Central memory CD8-positive, alpha-beta T cell (primary cell): Measurements from ENCODE around the gene PJA2.

ENCODE experiments used
- ATAC-seq: fragments of 150-1000 bp; cut with Tn5 transposase; replicated peaks from 2 replicates; pipeline ENCODE4 v1.10.0; 2022; ENCODE audit warnings: mild to moderate bottlenecking, moderate FRiP score, moderate number of reproducible peaks; ENCODE audit not compliant: poor library complexity, severe bottlenecking; ENCODE audit errors: extremely low read depth
- DNase-seq, 2 donors: peaks; one replicate each; pipeline ENCODE4 v3.0.0; 2021; ENCODE audit warnings: low spot score in 2 of 2
- H3K27ac Mint-ChIP-seq: one replicate; pipeline ENCODE4 v1.8.0; 2022; ENCODE audit warnings: low read depth, mild to moderate bottlenecking, moderate library complexity, mixed read lengths
- H3K27me3 Mint-ChIP-seq: one replicate; pipeline ENCODE4 v1.8.0; 2022; ENCODE audit warnings: mixed read lengths
- H3K36me3 Mint-ChIP-seq: one replicate; pipeline ENCODE4 v1.8.0; 2022; ENCODE audit warnings: mild to moderate bottlenecking, moderate library complexity, mixed read lengths; ENCODE audit not compliant: insufficient read depth
- H3K4me1 Mint-ChIP-seq: one replicate; pipeline ENCODE4 v1.8.0; 2022; ENCODE audit warnings: mixed read lengths
- H3K4me3 Mint-ChIP-seq: one replicate; pipeline ENCODE4 v1.8.0; 2022; ENCODE audit warnings: mild to moderate bottlenecking, moderate library complexity, mixed read lengths
- H3K9me3 Mint-ChIP-seq: one replicate; pipeline ENCODE4 v1.8.0; 2022; ENCODE audit warnings: mixed read lengths

The PJA2 gene

DNA sequence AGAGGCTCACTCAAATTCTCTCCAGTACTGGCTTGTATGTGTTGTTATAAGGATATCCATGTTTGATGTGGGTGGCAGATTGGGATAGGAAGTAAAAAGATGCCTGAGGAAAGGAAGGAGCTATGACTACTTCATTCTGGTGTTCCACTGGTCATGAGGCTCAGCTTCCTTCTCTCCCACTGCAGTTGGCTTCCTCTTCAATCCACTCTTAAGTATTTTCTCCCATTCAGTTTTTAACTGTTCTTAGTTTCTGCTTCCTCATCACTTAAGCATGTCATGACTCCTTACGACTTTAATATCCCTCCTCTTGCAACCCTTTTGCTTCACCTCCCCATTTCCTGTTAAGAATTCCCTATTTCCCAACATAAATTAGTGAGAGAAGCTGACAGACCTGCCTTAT lies 81.1 kb downstream of the PJA2 start:
- DNase-seq (no peak), ATAC-seq (no peak)
- Mint-ChIP-seq H3K27me3 (no peaks in the 10 kb centered on the region), H3K4me3 (no peak overlapping the region), H3K27ac (no peak overlapping the region), H3K4me1 (no peaks in the 10 kb centered on the region), H3K36me3 (peaks cover 7% of the 10 kb centered on the region), H3K9me3 (no peaks in the 10 kb centered on the region)

DNA sequence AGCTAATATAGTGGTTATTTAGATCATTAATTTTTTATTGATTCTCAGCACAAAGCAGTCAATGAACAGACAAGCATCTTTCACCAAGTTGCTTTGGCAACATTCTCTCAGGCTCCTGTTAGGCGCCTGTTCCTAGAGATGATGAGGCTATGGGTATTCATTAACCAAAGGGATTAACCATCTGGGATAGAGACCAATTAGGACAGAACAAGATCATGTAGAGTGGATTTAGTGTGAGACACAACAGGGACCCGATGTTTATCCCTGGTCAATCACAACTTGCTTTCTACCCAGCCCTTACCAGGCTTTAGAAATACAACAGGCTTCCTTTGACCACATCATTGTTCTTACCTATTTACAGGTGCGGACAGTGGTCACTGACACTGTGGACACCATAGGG lies 82.2 kb downstream of the PJA2 start:
- Mint-ChIP-seq H3K4me1 (no peaks in the 10 kb centered on the region), H3K27me3 (no peaks in the 10 kb centered on the region), H3K4me3 (no peak overlapping the region), H3K27ac (no peak overlapping the region), H3K36me3 (peaks cover 7% of the 10 kb centered on the region), H3K9me3 (no peaks in the 10 kb centered on the region)
- ATAC-seq: no peak
- DNase-seq: no peak

DNA sequence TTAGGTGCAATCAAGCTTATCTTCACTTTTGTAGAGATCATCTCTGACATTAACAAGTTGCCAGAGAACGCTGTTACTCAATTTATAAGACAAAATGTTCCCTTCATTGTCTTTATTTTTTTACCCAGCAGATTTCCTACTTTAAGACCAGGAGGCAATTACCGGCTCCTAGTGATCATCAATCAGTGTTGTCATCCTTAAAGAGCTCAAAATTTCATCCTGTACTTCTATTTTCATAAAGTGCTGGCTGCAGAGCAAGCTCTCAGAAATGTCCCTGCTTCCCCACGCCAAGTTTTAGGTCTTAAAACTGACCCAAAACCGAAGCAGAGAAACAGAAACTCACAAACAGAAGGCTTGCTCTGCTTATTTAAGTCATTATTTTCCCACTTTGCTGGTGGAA lies 82.9 kb downstream of the PJA2 start:
- ATAC-seq (no peak), DNase-seq (no peak)
- Mint-ChIP-seq H3K27ac (no peak overlapping the region), H3K4me3 (no peak overlapping the region), H3K4me1 (no peaks in the 10 kb centered on the region), H3K36me3 (peaks cover 6% of the 10 kb centered on the region), H3K27me3 (no peaks in the 10 kb centered on the region), H3K9me3 (no peaks in the 10 kb centered on the region)

DNA sequence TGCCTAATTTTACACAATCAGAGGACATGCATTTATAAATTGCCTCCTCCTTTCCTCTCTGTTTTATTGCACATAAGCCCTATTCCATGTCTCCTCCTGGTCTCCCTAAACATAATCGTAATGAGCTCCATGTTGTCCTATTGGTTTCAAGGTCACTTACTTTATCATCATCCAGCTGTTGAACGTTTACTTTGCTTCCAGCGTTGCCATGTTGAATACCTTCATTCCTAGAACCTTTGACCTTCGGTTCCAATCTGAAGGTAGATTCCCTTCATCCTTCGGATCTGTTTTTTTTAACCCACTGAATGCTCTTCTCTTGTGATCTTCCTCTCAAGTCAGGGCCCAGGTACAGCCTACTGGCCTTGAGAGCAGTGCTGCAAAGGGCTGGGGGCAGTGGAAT lies 84.3 kb downstream of the PJA2 start:
- DNase-seq (no peak), ATAC-seq (no peak)
- Mint-ChIP-seq H3K27me3 (no peaks in the 10 kb centered on the region), H3K27ac (peak overlapping the region; percentile 46), H3K9me3 (no peaks in the 10 kb centered on the region), H3K4me3 (no peak overlapping the region), H3K4me1 (no peaks in the 10 kb centered on the region), H3K36me3 (peaks cover 3% of the 10 kb centered on the region)

DNA sequence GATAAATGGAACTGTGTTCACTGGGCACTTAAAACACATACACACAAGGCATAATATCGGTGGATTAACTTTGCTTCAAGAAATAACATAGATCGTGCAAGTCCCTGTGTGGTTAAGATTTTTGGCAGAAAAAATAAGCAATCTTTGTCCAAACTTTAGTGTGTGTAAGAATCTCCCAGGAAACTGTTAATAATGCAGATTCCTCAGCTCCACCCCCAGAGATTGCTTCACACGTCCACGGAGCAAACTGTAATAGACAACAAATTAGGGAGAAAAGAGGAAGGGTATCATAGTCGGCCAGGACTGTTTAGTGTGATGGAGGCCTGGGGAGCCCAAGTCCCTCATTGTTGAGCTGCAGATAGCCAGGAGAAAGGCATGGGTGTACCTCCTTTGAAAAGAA lies 84.8 kb downstream of the PJA2 start:
- H3K27ac Mint-ChIP-seq: no peak overlapping the region
- H3K4me3 Mint-ChIP-seq: no peak overlapping the region
- H3K9me3 Mint-ChIP-seq: no peaks in the 10 kb centered on the region
- DNase-seq (no peak), ATAC-seq (no peak)
- H3K4me1 Mint-ChIP-seq: no peaks in the 10 kb centered on the region
- no peaks in the 10 kb centered on the region for H3K27me3 Mint-ChIP-seq
- peaks cover 3% of the 10 kb centered on the region for H3K36me3 Mint-ChIP-seq

DNA sequence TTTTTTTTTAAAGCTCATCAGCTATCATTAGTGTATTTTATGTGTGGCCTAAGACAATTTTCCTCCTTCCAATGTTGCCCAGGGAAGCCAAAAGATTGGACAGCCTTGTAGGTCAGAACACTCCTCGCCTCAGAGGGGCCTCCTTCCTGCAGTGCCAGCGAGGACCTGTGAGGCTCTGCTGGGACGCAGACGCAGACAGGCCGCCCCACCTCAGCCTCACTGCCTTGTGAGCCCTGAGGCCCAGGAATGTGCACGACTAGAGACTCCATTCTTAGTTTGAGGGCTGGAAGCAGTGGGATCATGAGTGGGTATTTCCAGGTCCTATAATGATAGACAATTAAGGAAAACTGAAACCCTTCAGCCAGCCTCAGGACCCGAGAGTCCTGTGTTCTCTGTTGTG lies 85.4 kb downstream of the PJA2 start:
- no peaks in the 10 kb centered on the region for H3K4me1 Mint-ChIP-seq
- DNase-seq (no peak), ATAC-seq (no peak)
- H3K36me3 Mint-ChIP-seq: peaks cover 3% of the 10 kb centered on the region
- H3K27ac Mint-ChIP-seq: no peak overlapping the region
- H3K4me3 Mint-ChIP-seq: no peak overlapping the region
- no peaks in the 10 kb centered on the region for H3K27me3 Mint-ChIP-seq
- H3K9me3 Mint-ChIP-seq: no peaks in the 10 kb centered on the region

DNA sequence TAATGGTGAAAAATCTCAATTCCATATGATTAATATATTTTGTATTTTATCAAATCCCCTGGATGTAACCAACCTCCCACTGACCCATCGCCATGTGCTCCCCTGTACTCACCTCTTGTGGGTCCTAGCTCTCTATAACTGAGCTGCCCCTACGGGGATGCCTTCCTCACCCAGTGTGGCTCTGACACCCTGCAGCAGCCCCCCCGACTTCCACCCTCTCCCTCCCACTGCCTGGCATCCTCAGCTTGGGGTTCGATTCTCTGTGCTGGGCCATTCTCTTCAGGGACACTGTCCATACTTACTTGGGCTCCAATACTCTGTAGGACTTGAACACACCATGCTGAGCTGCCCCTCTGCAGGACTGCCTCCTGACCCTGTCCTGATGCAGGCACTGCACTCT lies 87.1 kb downstream of the PJA2 start:
- H3K27me3 Mint-ChIP-seq: no peaks in the 10 kb centered on the region
- ATAC-seq (no peak), DNase-seq (no peak)
- H3K36me3 Mint-ChIP-seq: peaks cover 3% of the 10 kb centered on the region
- no peaks in the 10 kb centered on the region for H3K4me1 Mint-ChIP-seq
- H3K9me3 Mint-ChIP-seq: no peaks in the 10 kb centered on the region
- peak overlapping the region; percentile 25 for H3K27ac Mint-ChIP-seq
- H3K4me3 Mint-ChIP-seq: no peak overlapping the region

DNA sequence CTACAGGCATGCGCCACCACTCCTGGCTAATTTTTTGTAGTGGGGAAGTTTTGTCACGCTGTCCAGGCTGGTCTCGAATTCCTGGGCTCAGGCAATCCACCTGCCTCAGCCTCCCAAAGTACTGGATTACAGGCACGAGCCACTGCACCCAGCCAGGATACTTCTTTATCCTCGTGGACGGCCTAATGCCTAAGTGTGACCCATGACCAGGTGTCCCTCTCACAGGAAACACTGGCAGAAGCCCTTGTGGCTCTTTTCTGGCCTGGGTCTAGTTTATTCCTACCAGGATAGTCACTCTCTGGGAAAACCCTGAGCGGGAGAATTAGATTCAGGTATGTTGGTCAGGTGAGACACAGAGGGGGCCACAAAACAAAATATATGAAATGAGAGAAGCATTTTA lies 90.4 kb downstream of the PJA2 start:
- Mint-ChIP-seq H3K4me1 (no peaks in the 10 kb centered on the region), H3K27ac (no peak overlapping the region), H3K4me3 (no peak overlapping the region)

DNA sequence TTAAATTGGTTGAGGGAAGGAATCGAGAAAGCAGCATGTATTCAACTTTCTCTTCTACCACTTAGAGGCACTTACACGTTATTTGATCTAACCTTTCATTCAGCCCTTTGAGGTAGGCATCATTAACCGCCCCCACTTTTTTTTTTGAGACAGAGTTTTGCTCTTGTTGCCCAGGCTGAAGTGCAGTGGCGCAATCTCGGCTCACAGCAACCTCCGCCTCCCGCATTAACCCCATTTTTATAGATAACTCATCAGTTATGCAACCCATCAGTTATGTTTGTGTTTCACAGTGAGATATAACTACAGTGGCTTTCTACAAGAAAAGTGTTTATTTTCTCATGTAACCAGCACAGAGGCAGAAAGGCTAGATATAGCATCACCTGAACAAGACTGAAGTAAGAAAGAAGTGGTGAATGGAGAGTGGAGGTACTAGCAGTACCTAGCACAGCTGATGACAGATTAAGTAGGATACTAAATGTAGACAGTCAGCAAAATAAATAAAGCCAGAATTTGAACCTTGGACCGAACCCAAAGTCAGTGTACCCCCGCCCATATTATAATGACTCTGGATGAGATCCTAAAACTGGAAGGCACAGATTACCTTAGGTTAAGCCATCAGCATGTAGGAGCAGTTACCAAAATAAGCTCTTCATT lies 91.2 kb downstream of the PJA2 start:
- Mint-ChIP-seq H3K27me3 (no peaks in the 10 kb centered on the region), H3K36me3 (peaks cover 3% of the 10 kb centered on the region), H3K4me3 (no peak overlapping the region), H3K9me3 (no peaks in the 10 kb centered on the region), H3K4me1 (no peaks in the 10 kb centered on the region), H3K27ac (no peak overlapping the region)
- DNase-seq: no peak
- no peak for ATAC-seq

More for the DNA sequence above, 90.4 kb downstream of the PJA2 start:
- ATAC-seq (no peak), DNase-seq (no peak)
- Mint-ChIP-seq H3K9me3 (no peaks in the 10 kb centered on the region), H3K27me3 (no peaks in the 10 kb centered on the region), H3K36me3 (peaks cover 3% of the 10 kb centered on the region)

DNA sequence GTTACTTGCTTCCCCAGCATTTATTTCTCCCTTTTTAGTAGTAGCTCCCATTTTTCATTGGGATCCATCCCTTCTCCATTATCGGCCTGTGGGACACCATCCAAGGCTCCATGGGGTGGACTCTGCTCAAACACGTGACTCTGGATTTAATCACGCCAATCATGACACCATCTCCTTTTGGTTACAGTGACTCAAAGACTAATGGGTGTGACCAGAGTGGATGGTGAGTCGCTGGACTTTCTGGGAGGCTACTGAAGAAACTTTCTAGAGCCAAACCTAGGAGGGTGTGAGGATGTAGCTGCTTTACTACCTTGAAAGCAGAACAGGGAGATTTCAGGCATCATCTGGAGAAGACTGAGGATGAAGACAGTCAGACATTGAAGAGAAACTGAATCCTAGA lies 93.1 kb downstream of the PJA2 start:
- Mint-ChIP-seq H3K9me3 (no peaks in the 10 kb centered on the region), H3K4me1 (no peaks in the 10 kb centered on the region)

DNA sequence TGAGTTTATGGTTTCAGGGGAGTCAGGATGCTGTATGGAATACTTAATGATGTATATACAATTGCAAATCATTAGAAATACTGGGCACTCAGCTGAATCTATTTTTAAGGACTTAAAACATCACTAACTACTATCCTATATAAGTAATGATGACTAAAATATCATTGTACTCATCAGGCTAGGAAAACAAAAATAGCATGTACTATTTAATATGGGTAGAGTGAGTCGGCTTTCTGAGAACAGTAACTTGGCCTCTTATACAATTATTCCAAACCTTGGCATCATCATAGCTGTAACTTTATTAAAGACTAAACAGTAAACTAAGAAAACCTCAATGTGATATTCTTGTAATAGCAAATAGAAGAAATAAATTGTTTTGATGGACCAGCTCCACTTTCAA lies 94.5 kb downstream of the PJA2 start:
- H3K9me3 Mint-ChIP-seq: no peaks in the 10 kb centered on the region
- peaks cover 3% of the 10 kb centered on the region for H3K36me3 Mint-ChIP-seq
- DNase-seq: no peak
- H3K27ac Mint-ChIP-seq: no peak overlapping the region
- no peaks in the 10 kb centered on the region for H3K4me1 Mint-ChIP-seq
- no peaks in the 10 kb centered on the region for H3K27me3 Mint-ChIP-seq
- ATAC-seq: no peak
- H3K4me3 Mint-ChIP-seq: no peak overlapping the region

More for the DNA sequence above, 93.1 kb downstream of the PJA2 start:
- ATAC-seq (no peak), DNase-seq (no peak)
- Mint-ChIP-seq H3K27me3 (no peaks in the 10 kb centered on the region), H3K27ac (no peak overlapping the region), H3K36me3 (peaks cover 3% of the 10 kb centered on the region), H3K4me3 (no peak overlapping the region)

DNA sequence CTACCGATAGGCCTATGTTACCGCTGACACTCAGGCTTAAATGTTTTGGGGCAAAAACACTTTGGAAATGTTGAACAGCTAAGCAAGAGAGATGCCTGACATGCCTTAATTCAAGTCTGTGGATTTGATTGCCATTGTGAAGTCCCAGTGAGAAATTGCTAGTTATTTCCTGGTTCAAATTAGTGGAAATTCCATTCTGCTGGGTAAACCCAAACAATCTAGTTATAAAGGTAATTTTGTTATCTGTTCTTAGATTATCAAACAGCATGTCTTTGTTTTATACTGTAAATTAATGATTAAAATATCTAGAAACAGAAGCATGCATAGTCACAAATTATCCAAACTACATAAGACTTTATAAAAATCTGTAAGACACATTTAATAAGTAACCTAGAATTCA lies 96.6 kb downstream of the PJA2 start:
- peaks cover 6% of the 10 kb centered on the region for H3K36me3 Mint-ChIP-seq
- no peak overlapping the region for H3K4me3 Mint-ChIP-seq
- H3K9me3 Mint-ChIP-seq: no peaks in the 10 kb centered on the region
- no peak for DNase-seq
- no peak for ATAC-seq
- H3K27ac Mint-ChIP-seq: no peak overlapping the region
- H3K4me1 Mint-ChIP-seq: no peaks in the 10 kb centered on the region
- peaks cover 11% of the 10 kb centered on the region for H3K27me3 Mint-ChIP-seq

DNA sequence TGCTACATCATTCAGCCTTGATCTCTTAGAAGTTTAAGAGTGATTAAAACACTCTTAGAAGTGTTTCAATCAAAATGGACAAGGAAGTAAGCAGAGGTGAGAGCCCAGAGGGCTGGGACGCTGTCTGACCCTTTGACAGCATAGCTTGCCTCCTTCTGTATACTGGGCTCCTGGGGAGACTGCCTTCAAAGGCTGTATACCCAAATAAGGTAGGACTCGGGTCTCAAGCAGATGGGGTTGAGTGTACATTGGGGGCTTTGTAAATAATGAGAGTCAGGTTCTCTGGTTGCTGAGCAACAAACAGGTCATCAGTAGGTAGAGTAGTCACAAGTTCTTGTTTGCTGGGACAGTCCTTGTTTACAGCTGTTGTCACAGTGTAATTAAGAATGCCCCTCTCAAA lies 97.1 kb downstream of the PJA2 start:
- DNase-seq: no peak
- Mint-ChIP-seq H3K4me1 (no peaks in the 10 kb centered on the region), H3K27ac (no peak overlapping the region), H3K36me3 (peaks cover 6% of the 10 kb centered on the region), H3K9me3 (no peaks in the 10 kb centered on the region), H3K27me3 (peaks cover 11% of the 10 kb centered on the region), H3K4me3 (no peak overlapping the region)
- no peak for ATAC-seq

DNA sequence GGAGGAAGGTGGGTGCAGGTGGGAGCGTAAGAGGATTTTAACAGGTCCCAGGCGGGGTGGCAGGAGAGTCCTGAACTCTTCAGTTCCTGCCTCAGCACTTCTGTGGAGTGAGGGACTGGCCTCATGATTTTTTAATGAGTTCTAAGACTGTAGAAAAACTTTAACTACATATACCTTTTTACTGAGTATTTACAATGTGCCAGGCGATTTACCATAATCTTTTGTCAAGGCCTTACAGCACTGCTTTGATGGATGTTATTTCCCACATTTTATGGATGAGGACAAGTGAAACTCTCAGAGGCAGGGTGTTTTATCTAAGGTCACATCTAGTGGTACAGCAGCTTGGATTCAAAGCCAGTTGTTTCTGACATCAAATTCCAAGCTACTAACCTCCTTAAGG lies 99.5 kb downstream of the PJA2 start:
- H3K27me3 Mint-ChIP-seq: peaks cover 19% of the 10 kb centered on the region
- no peak for ATAC-seq
- H3K4me3 Mint-ChIP-seq: no peak overlapping the region
- no peak overlapping the region for H3K27ac Mint-ChIP-seq
- H3K4me1 Mint-ChIP-seq: no peaks in the 10 kb centered on the region
- H3K36me3 Mint-ChIP-seq: peaks cover 3% of the 10 kb centered on the region
- H3K9me3 Mint-ChIP-seq: no peaks in the 10 kb centered on the region
- no peak for DNase-seq
